Measurements from ENCODE around the gene ZBTB49. TPM values are rescaled to one million over a fixed set of nuclear protein-coding genes. Genes with fewer than 3 reads are reported as not detected.

The ZBTB49 gene
- total RNA-seq, 1 experiment from 2014 or later, result 5.6 TPM

GRCh38 chr4:4327652-4328121 is 37.6 kb downstream of the ZBTB49 start:
- Mint-ChIP-seq H3K9me3 (peaks cover 5% of the 10 kb centered on the region), H3K36me3 (peaks cover 4% of the 10 kb centered on the region; the same call in 1 of the 2 replicates), H3K4me3 (peak overlapping the region; percentile 9; the same call in 1 of the 2 replicates), H3K27me3 (ENCODE audit: low read depth) (no peaks in the 10 kb centered on the region; the same call in 1 of the 2 replicates), H3K27ac (peak overlapping the region; percentile 81), H3K4me1 (peaks cover 12% of the 10 kb centered on the region)
- POLR2A ChIA-PET, result no interaction called here
- DNase-seq (ENCODE audit: low spot score) (peak; percentile 85), ATAC-seq (peak; percentile 98)
- TF ChIP-seq HMGXB4 (CRISPR knock-in tag; IDR thresholded peaks at IDR 0.05) (0 out of 2 replicates have a peak, but pooled peaks have one; percentile 27), FOXK1 (CRISPR knock-in tag; IDR thresholded peaks at IDR 0.05) (peak; percentile 48; the same call in 1 of the 2 replicates), USF2 (CRISPR knock-in tag; IDR thresholded peaks at IDR 0.05) (peak; percentile 43; the same call in 1 of the 2 replicates), MLX (CRISPR knock-in tag; IDR thresholded peaks at IDR 0.05) (no peak)
- CTCF ChIA-PET, result interaction anchor here (0.6 to 1.9 kb wide), 26 partner anchors 9 to 145 kb away, joined by 3 to 14 read pairs (median 4); partner anchors contain the start of genes LYAR, TMEM128 and ZBTB49

GRCh38 chr4:4328206-4328605 is 38.2 kb downstream of the ZBTB49 start:
- H3K4me3 Mint-ChIP-seq, result no peak overlapping the region
- no peaks in the 10 kb centered on the region; the same call in 1 of the 2 replicates for H3K27me3 Mint-ChIP-seq (ENCODE audit: low read depth)
- no peak for DNase-seq (ENCODE audit: low spot score)
- no peak overlapping the region for H3K27ac Mint-ChIP-seq
- POLR2A ChIA-PET, result no interaction called here
- CTCF ChIA-PET, result interaction anchor here (0.6 to 1.9 kb wide), 17 partner anchors 8 to 133 kb away, joined by 3 to 14 read pairs (median 4); partner anchors contain the start of genes LYAR, TMEM128 and ZBTB49
- peaks cover 12% of the 10 kb centered on the region for H3K4me1 Mint-ChIP-seq
- peaks cover 3% of the 10 kb centered on the region; the same call in 1 of the 2 replicates for H3K36me3 Mint-ChIP-seq
- H3K9me3 Mint-ChIP-seq, result peaks cover 5% of the 10 kb centered on the region
- ATAC-seq, result no peak
- TF ChIP-seq SMAD3 (CRISPR knock-in tag; IDR thresholded peaks at IDR 0.05; ENCODE audit: borderline replicate concordance) (no peak), ZNF138 (CRISPR knock-in tag; conservative IDR thresholded peaks at IDR 0.05) (no peak), IRF1 (CRISPR knock-in tag; IDR thresholded peaks at IDR 0.05) (no peak), PREB (CRISPR knock-in tag; IDR thresholded peaks at IDR 0.05; ENCODE audit: borderline replicate concordance) (no peak), NFE2L1 (CRISPR knock-in tag; IDR thresholded peaks at IDR 0.05) (no peak), ZNF532 (CRISPR knock-in tag; IDR thresholded peaks at IDR 0.05; ENCODE audit: borderline replicate concordance) (no peak)

GRCh38 chr4:4328840-4329239 is 38.8 kb downstream of the ZBTB49 start:
- ATAC-seq (no peak), DNase-seq (ENCODE audit: low spot score) (no peak)
- POLR2A ChIA-PET, result no interaction called here
- H3K4me3 Mint-ChIP-seq, result no peak overlapping the region
- CTCF ChIA-PET, result interaction anchor here (1.9 kb wide), 1 partner anchor 13 kb away, joined by 14 read pairs; no protein-coding TSS in a partner anchor
- H3K9me3 Mint-ChIP-seq, result peaks cover 5% of the 10 kb centered on the region
- H3K4me1 Mint-ChIP-seq, result peaks cover 9% of the 10 kb centered on the region
- no peak overlapping the region for H3K27ac Mint-ChIP-seq
- H3K36me3 Mint-ChIP-seq, result peaks cover 2% of the 10 kb centered on the region; the same call in 1 of the 2 replicates
- no peaks in the 10 kb centered on the region; the same call in 1 of the 2 replicates for H3K27me3 Mint-ChIP-seq (ENCODE audit: low read depth)
- TF ChIP-seq E2F5 (CRISPR knock-in tag; IDR thresholded peaks at IDR 0.05), result no peak
- no peak for TF ChIP-seq FOXK1 (CRISPR knock-in tag; IDR thresholded peaks at IDR 0.05)
- no peak for TF ChIP-seq SP1 (CRISPR knock-in tag; conservative IDR thresholded peaks at IDR 0.05)
- TF ChIP-seq STAT6 (CRISPR knock-in tag; conservative IDR thresholded peaks at IDR 0.05; ENCODE audit: low read depth), result no peak
- no peak for TF ChIP-seq ZNF396 (CRISPR knock-in tag; IDR thresholded peaks at IDR 0.05; ENCODE audit: borderline replicate concordance)
- TF ChIP-seq MXD4 (CRISPR knock-in tag; IDR thresholded peaks at IDR 0.05; ENCODE audit: borderline replicate concordance), result no peak
- no peak for TF ChIP-seq JAZF1 (CRISPR knock-in tag; IDR thresholded peaks at IDR 0.05)
